H1 (cell line): Measurements from ENCODE around the gene HLF. TPM values are rescaled to one million over a fixed set of nuclear protein-coding genes. Genes with fewer than 3 reads are reported as not detected.
A peak's percentile ranks its signal among the peaks of the same experiment; 100 is the strongest.

Source experiments
- BACH1 ChIP-seq: IDR thresholded peaks from 2 replicates; pipeline ENCODE4 v1.6.1; 2012; ENCODE audit warnings: low read length, improper control_type of control experiment
- CBX5 ChIP-seq: fragments of 300-800, 300-1000 bp; sonication (generic); IDR thresholded peaks from 2 replicates; pipeline ENCODE4 v1.7.1; 2016; ENCODE audit warnings: antibody characterized with exemption, low read length, low read depth
- CHD1 ChIP-seq: IDR thresholded peaks from 2 replicates; pipeline ENCODE4 v1.6.1; 2012; ENCODE audit warnings: low read depth, low read length, improper control_type of control experiment
- E2F6 ChIP-seq: IDR thresholded peaks from 2 replicates; pipeline ENCODE4 v1.6.1; 2012; ENCODE audit warnings: inconsistent platforms
- EP300 ChIP-seq, 2 experiments: IDR thresholded peaks; 1 replicate in 1 of 2; 2 replicates in 1 of 2; pipeline ENCODE4 v1.6.1; 2011 to 2012; ENCODE audit warnings: low read depth in 2 of 2, low read length in 2 of 2, mild to moderate bottlenecking in 2 of 2, borderline replicate concordance in 1 of 2, inconsistent platforms in 1 of 2, moderate library complexity in 1 of 2
- EZH2 ChIP-seq: fragments of 200-600 bp; sonication (generic); IDR thresholded peaks from 2 replicates; pipeline ENCODE4 v1.7.1; 2012; ENCODE audit warnings: low read depth, mild to moderate bottlenecking, moderate library complexity, low read length, inconsistent platforms; ENCODE audit not compliant: severe bottlenecking
- GTF2F1 ChIP-seq: IDR thresholded peaks from 2 replicates; pipeline ENCODE4 v1.6.1; 2012; ENCODE audit warnings: low read depth, low read length, improper control_type of control experiment, borderline replicate concordance
- JUN ChIP-seq: IDR thresholded peaks from 2 replicates; pipeline ENCODE4 v1.6.1; 2011; ENCODE audit warnings: low read depth, mild to moderate bottlenecking, improper control_type of control experiment, low read length
- JUND ChIP-seq: IDR thresholded peaks from 2 replicates; pipeline ENCODE4 v1.6.1; 2011; ENCODE audit warnings: mild to moderate bottlenecking, improper control_type of control experiment, low read length
- KDM4A ChIP-seq: IDR thresholded peaks from one replicate; pipeline ENCODE4 v1.7.1; 2012; ENCODE audit warnings: low read depth, mild to moderate bottlenecking, moderate library complexity, low read length, inconsistent platforms; ENCODE audit not compliant: severe bottlenecking
- MAX ChIP-seq: IDR thresholded peaks from 2 replicates; pipeline ENCODE4 v1.6.1; 2012; ENCODE audit warnings: inconsistent platforms
- NRF1 ChIP-seq: IDR thresholded peaks from 2 replicates; pipeline ENCODE4 v1.6.1; 2011; ENCODE audit warnings: mild to moderate bottlenecking, low read depth, low read length, improper control_type of control experiment
- POLR2A ChIP-seq, 2 experiments: IDR thresholded peaks; 1 replicate in 1 of 2; 2 replicates in 1 of 2; pipeline ENCODE4 v1.6.1; 2011; ENCODE audit warnings: low read depth in 2 of 2, low read length in 2 of 2, mild to moderate bottlenecking in 2 of 2; ENCODE audit errors: control extremely low read depth in 1 of 2
- RBBP5 ChIP-seq: IDR thresholded peaks from 2 replicates; pipeline ENCODE4 v1.7.1; 2012; ENCODE audit warnings: low read depth, mild to moderate bottlenecking, inconsistent platforms, low read length, moderate library complexity, borderline replicate concordance
- RNF2 ChIP-seq: fragments of 200-900, 300-1000 bp; sonication (generic); IDR thresholded peaks from 2 replicates; pipeline ENCODE4 v1.7.1; 2016; ENCODE audit warnings: borderline replicate concordance, low read depth, mild to moderate bottlenecking, antibody characterized with exemption, low read length; ENCODE audit not compliant: poor library complexity, severe bottlenecking; ENCODE audit errors: missing control alignments
- SP2 ChIP-seq: IDR thresholded peaks from 2 replicates; pipeline ENCODE4 v1.6.1; 2012; ENCODE audit warnings: mild to moderate bottlenecking, low read length, inconsistent platforms
- SUZ12 ChIP-seq: fragments of 200-600 bp; sonication (generic); IDR thresholded peaks from 2 replicates; pipeline ENCODE4 v1.6.1; 2012; ENCODE audit warnings: mild to moderate bottlenecking, inconsistent platforms, low read length, moderate library complexity, mixed read lengths
- TAF1 ChIP-seq: IDR thresholded peaks from 2 replicates; pipeline ENCODE4 v1.6.1; 2011; ENCODE audit warnings: mild to moderate bottlenecking, low read depth, low read length
- TBP ChIP-seq: IDR thresholded peaks from 2 replicates; pipeline ENCODE4 v1.6.1; 2011; ENCODE audit warnings: low read depth, low read length, improper control_type of control experiment
- YY1 ChIP-seq: IDR thresholded peaks from 2 replicates; pipeline ENCODE4 v1.6.1; 2011; ENCODE audit warnings: low read depth, mild to moderate bottlenecking, low read length
- polyA plus RNA-seq, 7 experiments: library from polyadenylated mRNA; depleted of rRNA in 3 of 7; stranded (reverse) in 5 of 7; unstranded in 2 of 7; fragments of >200 nt in 5 of 7; fragments of 200-250 nt in 2 of 7; gene quantifications; 1 replicate in 5 of 7; 2 replicates in 1 of 7; 4 replicates in 1 of 7; pipeline versions ENCODE4 v1.2.1 to v1.2.3, GENCODE V29; 2011 to 2013; ENCODE audit warnings: missing spikeins in 2 of 7, mixed read lengths in 2 of 7
- total RNA-seq: library from RNA; stranded (reverse); fragmentation: NEBNext Ultra II Directional; extraction: Animal tissue kit (Norgen Biotek cat#: 25700); gene quantifications from 2 replicates; pipeline ENCODE4 v1.2.1, GENCODE V29; 2021

HLF gene
- total and polyA plus RNA-seq, 2 of the 8 experiments (the other 6 are each of a cell fraction or from before 2014, with no cell fraction given), result 0.39 to 0.60 TPM

GRCh38 chr17:55265311-55266021 lies 706 bp downstream of the HLF start (continued):
- TF ChIP-seq GTF2F1 (no peak), NRF1 (no peak), BACH1 (no peak), RNF2 (peak; percentile 51), JUND (no peak), E2F6 (peak; percentile 82), MAX (peak; percentile 62), RBBP5 (no peak), YY1 (no peak), CHD1 (no peak), JUN (no peak), SUZ12 (0 out of 2 replicates have a peak, but pooled peaks have one; percentile 45), EP300 (IDR thresholded peaks at IDR 0.05; ENCODE audit: borderline replicate concordance in 1 of 2, low read depth in 2 of 2, low read length in 2 of 2) (no peak), EZH2 (peak; percentile 55), TBP (no peak), POLR2A (IDR thresholded peaks at IDR 0.05; ENCODE audit: control extremely low read depth in 1 of 2, low read depth in 2 of 2, low read length in 2 of 2) (no peak), KDM4A (peak; percentile 55), SP2 (no peak), CBX5 (no peak), TAF1 (no peak)
